Measurements from ENCODE around the gene PLXNC1.

PLXNC1 gene

GRCh38 chr12:94242901-94243300 lies 94.5 kb downstream of the PLXNC1 start:
- no peak for DNase-seq (ENCODE audit: low read depth)

GRCh38 chr12:94244165-94245133 lies 96.1 kb downstream of the PLXNC1 start:
- DNase-seq (ENCODE audit: low read depth): no peak

GRCh38 chr12:94245631-94246383 lies 97.4 kb downstream of the PLXNC1 start:
- DNase-seq (ENCODE audit: low read depth): no peak

- no peak for DNase-seq (ENCODE audit: low read depth)
Measured at GRCh38 chr12:94247246-94247645, 98.9 kb downstream of the PLXNC1 start.

GRCh38 chr12:94248582-94248981 lies 100.2 kb downstream of the PLXNC1 start:
- DNase-seq (ENCODE audit: low read depth): no peak

- DNase-seq (ENCODE audit: low read depth): no peak
Measured at GRCh38 chr12:94250130-94250529, 101.8 kb downstream of the PLXNC1 start.

- DNase-seq (ENCODE audit: low read depth): no peak
Measured at GRCh38 chr12:94254270-94254669, 105.9 kb downstream of the PLXNC1 start.

GRCh38 chr12:94255006-94255405 lies 106.6 kb downstream of the PLXNC1 start:
- no peak for DNase-seq (ENCODE audit: low read depth)

- DNase-seq (ENCODE audit: low read depth): no peak
Measured at GRCh38 chr12:94255428-94255827, 107.1 kb downstream of the PLXNC1 start.

GRCh38 chr12:94258593-94258992 lies 110.2 kb downstream of the PLXNC1 start:
- DNase-seq (ENCODE audit: low read depth): no peak

- no peak for DNase-seq (ENCODE audit: low read depth)
Measured at GRCh38 chr12:94260017-94260416, 111.6 kb downstream of the PLXNC1 start.

- no peak for DNase-seq (ENCODE audit: low read depth)
Measured at GRCh38 chr12:94260717-94261116, 112.3 kb downstream of the PLXNC1 start.

GRCh38 chr12:94261119-94261518 lies 112.7 kb downstream of the PLXNC1 start:
- no peak for DNase-seq (ENCODE audit: low read depth)

GRCh38 chr12:94261786-94262185 lies 113.4 kb downstream of the PLXNC1 start:
- no peak for DNase-seq (ENCODE audit: low read depth)

GRCh38 chr12:94262228-94263010 lies 114.0 kb downstream of the PLXNC1 start:
- no peak for DNase-seq (ENCODE audit: low read depth)

GRCh38 chr12:94263011-94263811 lies 114.8 kb downstream of the PLXNC1 start:
- DNase-seq (ENCODE audit: low read depth): no peak

- DNase-seq (ENCODE audit: low read depth): no peak
Measured at GRCh38 chr12:94263905-94264561, 115.7 kb downstream of the PLXNC1 start.

- DNase-seq (ENCODE audit: low read depth): no peak
Measured at GRCh38 chr12:94264736-94265485, 116.5 kb downstream of the PLXNC1 start.

GRCh38 chr12:94265539-94265938 lies 117.2 kb downstream of the PLXNC1 start:
- no peak for DNase-seq (ENCODE audit: low read depth)

Measured in stimulated activated CD8-positive, alpha-beta memory T cell treated with anti-CD3 and anti-CD28 coated beads, Interleukin-7, amount 100 ng/mL, for 24 hours (primary cell).